KMS-11 (cell line): ENCODE data around the gene JAK1.
A peak's percentile ranks its signal among the peaks of the same experiment; 100 is the strongest.

Source experiments
- H2AFZ ChIP-seq: fragments of 200-600 bp; sonication (generic); 2 replicates; pipeline ENCODE4 v1.6.1; 2016; ENCODE audit warnings: antibody characterized with exemption, mixed run types, low read depth
- H3K27ac ChIP-seq: fragments of 200-600 bp; sonication (generic); 2 replicates; pipeline ENCODE4 v1.6.1; 2016; ENCODE audit warnings: mild to moderate bottlenecking, mixed run types
- H3K27me3 ChIP-seq: fragments of 200-600 bp; sonication (generic); 2 replicates; pipeline ENCODE4 v1.6.1; 2017; ENCODE audit warnings: mild to moderate bottlenecking, low read depth, mixed run types, moderate library complexity; ENCODE audit not compliant: insufficient read depth
- H3K36me3 ChIP-seq: fragments of 200-600 bp; sonication (generic); 2 replicates; pipeline ENCODE4 v1.6.1; 2017; ENCODE audit warnings: mild to moderate bottlenecking, mixed run types; ENCODE audit not compliant: insufficient read depth
- H3K4me1 ChIP-seq: fragments of 200-600 bp; sonication (generic); 2 replicates; pipeline ENCODE4 v1.6.1; 2016; ENCODE audit warnings: mild to moderate bottlenecking, low read depth, mixed run types; ENCODE audit not compliant: poor library complexity, severe bottlenecking
- H3K4me2 ChIP-seq: fragments of 200-600 bp; sonication (generic); 2 replicates; pipeline ENCODE4 v1.7.0; 2016; ENCODE audit warnings: mild to moderate bottlenecking, mixed run types
- H3K4me3 ChIP-seq: fragments of 200-600 bp; sonication (generic); IDR thresholded peaks from 2 replicates; pipeline ENCODE4 v1.6.1; 2017; ENCODE audit warnings: low read depth, low read length, mixed read lengths; ENCODE audit not compliant: insufficient read depth
- H3K79me2 ChIP-seq: fragments of 200-600 bp; sonication (generic); 2 replicates; pipeline ENCODE4 v1.6.1; 2016; ENCODE audit warnings: low read depth, mixed run types; ENCODE audit not compliant: insufficient read depth
- H3K9ac ChIP-seq: fragments of 200-600 bp; sonication (generic); 2 replicates; pipeline ENCODE4 v1.6.1; 2016; ENCODE audit warnings: mild to moderate bottlenecking, mixed run types
- H4K20me1 ChIP-seq: fragments of 200-600 bp; sonication (generic); 2 replicates; pipeline ENCODE4 v1.6.1; 2016; ENCODE audit warnings: mild to moderate bottlenecking, mixed run types; ENCODE audit not compliant: insufficient read depth
- CTCF ChIP-seq: fragments of 200-600 bp; sonication (generic); conservative IDR thresholded peaks from 2 replicates; pipeline ENCODE4 v1.6.1; 2017; ENCODE audit warnings: low read depth, mild to moderate bottlenecking, antibody characterized with exemption, low read length, moderate library complexity, mixed read lengths

The JAK1 gene

DNA sequence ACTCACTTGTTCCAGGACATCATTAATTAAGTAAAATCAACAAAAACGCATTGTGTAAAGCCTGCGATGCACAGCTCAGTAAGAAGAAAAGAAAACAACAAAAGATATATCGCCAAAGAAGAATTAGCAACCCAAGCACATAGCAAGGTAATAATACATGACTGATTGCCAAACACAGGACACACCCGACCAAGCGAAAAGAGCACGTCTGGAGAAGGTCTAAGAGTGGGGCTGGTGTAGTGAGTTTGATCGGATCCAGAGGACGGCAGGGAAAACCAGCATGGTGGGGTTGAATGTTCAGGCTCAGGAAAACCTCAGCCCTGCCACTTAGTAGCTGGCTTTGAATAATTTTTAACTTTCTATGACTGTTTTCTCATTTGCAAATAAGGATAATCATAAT is 69.8 kb downstream of the JAK1 start:
- no peak overlapping the region for H2AFZ ChIP-seq
- H3K27ac ChIP-seq: no peak overlapping the region
- H3K4me3 ChIP-seq: no peak overlapping the region
- no peak for TF ChIP-seq CTCF
- no peak overlapping the region for H3K9ac ChIP-seq
- H3K27me3 ChIP-seq: no peaks in the 10 kb centered on the region
- peaks cover 54% of the 10 kb centered on the region; the same call in 1 of the 2 replicates for H3K79me2 ChIP-seq
- no peaks in the 10 kb centered on the region for H3K36me3 ChIP-seq
- peak overlapping the region; percentile 90 for H3K4me2 ChIP-seq
- H4K20me1 ChIP-seq: peaks cover 24% of the 10 kb centered on the region
- H3K4me1 ChIP-seq: peaks cover 97% of the 10 kb centered on the region

GRCh38 chr1:64895500-64895899 is 70.8 kb downstream of the JAK1 start:
- Histone ChIP-seq H3K27ac (peak overlapping the region; percentile 20; the same call in 1 of the 2 replicates), H3K4me1 (peaks cover 91% of the 10 kb centered on the region), H3K27me3 (no peaks in the 10 kb centered on the region), H3K79me2 (peaks cover 58% of the 10 kb centered on the region; the same call in 1 of the 2 replicates), H2AFZ (no peak overlapping the region), H3K36me3 (no peaks in the 10 kb centered on the region), H4K20me1 (peaks cover 24% of the 10 kb centered on the region), H3K9ac (no peak overlapping the region), H3K4me2 (peak overlapping the region; percentile 90), H3K4me3 (no peak overlapping the region)
- TF ChIP-seq CTCF: no peak

- peaks cover 83% of the 10 kb centered on the region for H3K4me1 ChIP-seq
- peak overlapping the region; percentile 90 for H3K4me2 ChIP-seq
- H3K27ac ChIP-seq: peak overlapping the region; percentile 20; the same call in 1 of the 2 replicates
- peaks cover 58% of the 10 kb centered on the region; the same call in 1 of the 2 replicates for H3K79me2 ChIP-seq
- H4K20me1 ChIP-seq: peaks cover 24% of the 10 kb centered on the region
- H3K27me3 ChIP-seq: no peaks in the 10 kb centered on the region
- H3K36me3 ChIP-seq: no peaks in the 10 kb centered on the region
- no peak overlapping the region for H3K4me3 ChIP-seq
- H2AFZ ChIP-seq: no peak overlapping the region
- H3K9ac ChIP-seq: no peak overlapping the region
- TF ChIP-seq CTCF: no peak
These were observed 71.7 kb downstream of the JAK1 start for GRCh38 chr1:64894438-64895196.

GRCh38 chr1:64893921-64894320 is 72.4 kb downstream of the JAK1 start:
- Histone ChIP-seq H4K20me1 (peaks cover 24% of the 10 kb centered on the region), H2AFZ (no peak overlapping the region), H3K27ac (no peak overlapping the region), H3K4me2 (peak overlapping the region; percentile 90; the same call in 1 of the 2 replicates), H3K79me2 (peaks cover 58% of the 10 kb centered on the region; the same call in 1 of the 2 replicates), H3K4me1 (peaks cover 82% of the 10 kb centered on the region), H3K4me3 (no peak overlapping the region), H3K36me3 (no peaks in the 10 kb centered on the region), H3K27me3 (no peaks in the 10 kb centered on the region), H3K9ac (no peak overlapping the region)
- no peak for TF ChIP-seq CTCF
